H7 (cell line): ENCODE data around the gene ADGRB2. TPM values are rescaled to one million over a fixed set of nuclear protein-coding genes. Genes with fewer than 3 reads are reported as not detected.

Source experiments
- DNase-seq: peaks from one replicate; pipeline ENCODE4 v3.0.0; 2012
- H3K27me3 ChIP-seq: 2 replicates; pipeline ENCODE4 v1.6.0; 2011; ENCODE audit warnings: mild to moderate bottlenecking, low read length; ENCODE audit not compliant: control insufficient read depth, insufficient read depth
- H3K36me3 ChIP-seq: replicated peaks from 2 replicates; pipeline ENCODE4 v1.5.1; 2011; ENCODE audit warnings: low read length; ENCODE audit not compliant: control insufficient read depth, insufficient read depth
- H3K4me3 ChIP-seq: 2 replicates; pipeline ENCODE4 v1.5.1; 2011; ENCODE audit warnings: low read depth, mild to moderate bottlenecking, control low read depth, low read length, moderate library complexity; ENCODE audit not compliant: insufficient read depth
- total RNA-seq: library from RNA; depleted of rRNA; stranded (reverse); fragments of >200 nt; shearing (Covaris generic); gene quantifications from 2 replicates; pipeline ENCODE4 v1.2.3, GENCODE V29; 2014

The ADGRB2 gene
- total RNA-seq, 1 experiment from 2014 or later: 39.8 TPM

- peak overlapping the region; percentile 91 for H3K4me3 ChIP-seq
- no peaks in the 10 kb centered on the region for H3K27me3 ChIP-seq
- no peaks in the 10 kb centered on the region for H3K36me3 ChIP-seq
- DNase-seq: peak; percentile 99
Measured at GRCh38 chr1:31789259-31790065, 25.3 kb upstream of the ADGRB2 start.

- no peak for DNase-seq
Measured at GRCh38 chr1:31788825-31789256, 24.7 kb upstream of the ADGRB2 start.

GRCh38 chr1:31788138-31788824, 24.1 kb upstream of the ADGRB2 start:
- DNase-seq: peak; percentile 97
- Histone ChIP-seq H3K36me3 (no peaks in the 10 kb centered on the region), H3K27me3 (no peaks in the 10 kb centered on the region), H3K4me3 (peak overlapping the region; percentile 91)

More at GRCh38 chr1:31788825-31789256, 24.7 kb upstream of the ADGRB2 start:
- Histone ChIP-seq H3K36me3 (no peaks in the 10 kb centered on the region), H3K27me3 (no peaks in the 10 kb centered on the region), H3K4me3 (peak overlapping the region; percentile 91)

GRCh38 chr1:31787786-31788137, 23.6 kb upstream of the ADGRB2 start:
- no peaks in the 10 kb centered on the region for H3K36me3 ChIP-seq

DNA sequence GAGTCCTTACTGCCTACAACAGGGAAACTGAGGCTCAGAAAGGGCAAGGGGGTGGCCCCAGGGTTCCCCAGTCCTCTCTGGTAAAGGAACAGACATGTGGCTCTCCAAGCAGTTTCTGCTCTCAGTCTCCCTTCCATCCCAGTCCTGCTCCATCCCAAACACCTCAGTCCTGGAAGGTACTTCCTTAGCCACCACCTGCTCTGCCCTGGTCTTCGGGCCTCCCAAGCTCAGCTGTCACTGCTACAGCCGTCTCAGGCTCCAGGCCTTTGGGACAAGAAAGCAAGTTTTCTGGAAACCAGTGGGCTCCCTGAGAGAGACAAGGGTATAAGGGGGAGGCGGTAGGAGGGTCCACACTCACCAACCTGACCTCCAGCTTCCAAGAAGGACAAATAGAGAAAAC, 23.1 kb upstream of the ADGRB2 start:
- DNase-seq: no peak
- H3K4me3 ChIP-seq: no peak overlapping the region
- no peaks in the 10 kb centered on the region for H3K27me3 ChIP-seq
- no peaks in the 10 kb centered on the region for H3K36me3 ChIP-seq

More at GRCh38 chr1:31787786-31788137, 23.6 kb upstream of the ADGRB2 start:
- no peak for DNase-seq
- H3K4me3 ChIP-seq: peak overlapping the region; percentile 91
- H3K27me3 ChIP-seq: no peaks in the 10 kb centered on the region

DNA sequence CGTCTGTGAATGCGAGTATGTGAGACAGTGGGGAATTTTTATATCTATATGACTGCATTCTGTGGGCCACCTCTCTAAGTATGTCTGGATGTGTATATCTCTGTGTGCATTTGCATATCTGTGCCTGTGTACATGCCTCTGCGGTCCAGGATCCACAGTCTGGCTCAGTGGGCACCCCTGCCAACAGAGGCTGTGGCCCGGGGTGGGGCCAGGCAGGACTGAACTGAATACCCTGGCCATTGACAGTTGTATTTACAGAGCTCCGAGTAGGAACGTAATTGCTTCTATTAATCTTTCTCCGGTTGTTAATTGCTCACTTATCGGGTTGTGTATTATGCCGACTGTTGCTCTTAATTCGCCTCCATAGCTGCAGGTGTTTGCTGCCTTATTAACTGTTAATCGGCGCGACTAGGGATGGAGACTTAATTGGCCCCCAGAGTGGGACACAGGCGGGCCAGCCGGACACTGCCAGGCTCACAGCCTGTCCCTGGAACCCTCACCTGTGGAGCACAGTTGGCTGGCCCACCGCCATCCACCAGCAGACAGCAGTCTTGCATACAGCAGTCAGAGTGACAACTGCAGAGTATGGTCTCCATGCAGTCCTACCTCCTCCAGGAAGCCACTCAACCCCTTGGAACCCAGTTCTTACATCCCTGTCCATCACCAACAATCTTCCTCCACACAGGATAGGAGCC, 22.4 kb upstream of the ADGRB2 start:
- no peak for DNase-seq
- no peak overlapping the region for H3K4me3 ChIP-seq
- no peaks in the 10 kb centered on the region for H3K27me3 ChIP-seq
- no peaks in the 10 kb centered on the region for H3K36me3 ChIP-seq

- Histone ChIP-seq H3K4me3 (no peak overlapping the region), H3K27me3 (no peaks in the 10 kb centered on the region), H3K36me3 (no peaks in the 10 kb centered on the region)
- no peak for DNase-seq
Measured at GRCh38 chr1:31785947-31786290, 21.8 kb upstream of the ADGRB2 start.

- no peak overlapping the region for H3K4me3 ChIP-seq
- no peaks in the 10 kb centered on the region for H3K36me3 ChIP-seq
- no peaks in the 10 kb centered on the region for H3K27me3 ChIP-seq
- peak; percentile 31 for DNase-seq
Measured at GRCh38 chr1:31785020-31785946, 21.1 kb upstream of the ADGRB2 start.

- Histone ChIP-seq H3K36me3 (no peaks in the 10 kb centered on the region), H3K4me3 (no peak overlapping the region), H3K27me3 (no peaks in the 10 kb centered on the region)
- peak; percentile 19 for DNase-seq
Measured at GRCh38 chr1:31784356-31785019, 20.3 kb upstream of the ADGRB2 start.

DNA sequence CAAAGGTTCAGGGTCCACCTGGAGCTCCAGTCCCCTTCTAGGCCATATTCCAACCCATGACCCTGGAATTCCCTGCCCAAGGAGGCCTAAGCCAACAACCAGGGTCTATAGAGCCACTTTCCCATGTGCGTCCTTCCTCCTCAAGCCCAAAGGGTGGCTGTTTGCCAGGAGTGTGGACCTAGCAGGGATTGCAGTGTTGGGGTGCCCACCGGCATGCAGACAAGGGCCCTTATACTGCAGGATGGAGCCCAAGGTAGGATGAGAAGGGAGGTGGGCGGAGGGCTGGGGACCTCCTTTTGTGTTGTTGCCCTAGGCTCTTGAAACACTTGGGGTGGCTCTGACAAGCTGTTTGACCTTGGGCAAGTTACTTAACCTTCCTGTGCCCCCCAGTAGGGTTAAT, 19.7 kb upstream of the ADGRB2 start:
- H3K27me3 ChIP-seq: no peaks in the 10 kb centered on the region

DNA sequence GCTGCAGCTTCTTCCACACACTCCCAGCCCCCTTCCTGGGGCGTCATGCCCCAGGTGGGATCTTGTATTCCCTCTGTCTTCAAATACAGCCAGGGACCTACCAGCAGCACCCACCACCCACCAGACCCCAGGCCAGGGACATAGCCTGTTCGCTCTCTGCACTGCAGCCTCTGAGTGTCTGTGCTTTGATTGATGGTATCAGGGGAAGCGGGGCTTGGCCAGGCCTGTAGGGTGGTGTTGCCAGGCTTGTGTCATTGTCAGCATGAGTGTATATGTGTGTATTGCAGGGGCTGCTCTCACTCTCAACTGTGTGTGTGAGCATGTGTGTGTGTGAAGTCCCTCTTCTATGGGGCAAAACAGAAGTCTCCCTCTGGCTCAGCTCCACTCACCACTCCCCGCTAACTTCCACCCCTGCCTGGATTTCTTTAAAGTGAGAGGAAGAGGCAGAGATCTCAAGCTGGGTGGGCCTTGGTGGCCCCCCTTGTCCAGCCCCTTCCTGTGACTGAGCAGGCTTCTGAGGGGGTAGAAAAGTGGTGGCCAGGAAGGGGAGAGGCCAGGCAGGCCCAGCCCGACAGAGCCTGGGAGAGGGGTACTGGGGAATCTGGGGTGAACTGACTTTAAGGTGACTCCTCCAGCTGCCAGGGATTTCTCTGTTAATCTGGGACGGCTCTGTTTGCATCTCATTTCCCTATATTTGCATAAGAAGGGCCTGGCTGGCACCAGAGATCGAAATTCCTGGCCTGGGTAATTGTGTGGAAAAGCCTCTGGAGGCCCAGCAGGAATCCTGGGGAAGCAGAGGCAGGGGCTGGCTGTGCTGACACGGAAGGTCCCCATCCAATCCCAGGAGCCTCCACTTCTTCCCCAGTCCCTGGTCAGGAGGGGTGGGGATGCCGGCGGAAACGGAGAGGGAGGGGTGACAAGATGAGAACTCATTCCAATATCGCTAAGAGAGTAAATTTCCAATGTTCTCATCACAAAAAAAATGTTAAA, 18.6 kb upstream of the ADGRB2 start:
- peak; percentile 85 for DNase-seq
- no peak overlapping the region for H3K4me3 ChIP-seq
- H3K27me3 ChIP-seq: no peaks in the 10 kb centered on the region
- H3K36me3 ChIP-seq: no peaks in the 10 kb centered on the region

More for the DNA sequence above, 19.7 kb upstream of the ADGRB2 start:
- no peak overlapping the region for H3K4me3 ChIP-seq
- H3K36me3 ChIP-seq: no peaks in the 10 kb centered on the region
- DNase-seq: no peak

DNA sequence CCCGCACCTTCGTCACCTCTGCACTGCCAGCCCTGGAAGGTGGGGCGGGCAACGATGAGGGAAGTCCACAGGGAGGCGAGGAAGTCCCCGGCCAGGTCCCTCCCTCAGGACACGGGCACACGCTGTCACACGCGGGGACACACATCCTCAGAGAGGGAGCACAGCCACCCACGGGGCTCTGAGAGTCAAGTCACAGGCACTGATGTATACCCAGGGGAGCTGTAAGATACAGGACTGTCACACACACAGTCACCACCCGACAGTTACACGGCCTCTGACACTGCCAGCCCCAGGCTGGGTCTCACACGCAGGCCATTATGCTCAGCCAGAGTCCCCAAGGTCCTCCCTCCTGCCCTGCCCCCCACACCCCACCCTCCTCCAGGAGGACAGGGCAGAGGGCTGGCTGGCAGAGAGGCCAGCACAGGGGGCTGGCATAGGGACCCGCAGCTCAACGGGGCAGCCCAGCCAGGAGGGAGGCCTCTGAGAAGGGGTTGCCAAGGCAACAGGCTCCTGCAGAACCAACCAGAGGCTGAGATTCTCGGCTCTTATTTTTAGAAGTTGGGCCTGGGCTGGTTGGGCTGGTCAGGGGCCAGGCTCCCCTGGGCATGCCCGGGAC, 17.7 kb upstream of the ADGRB2 start:
- peak; percentile 84 for DNase-seq
- H3K4me3 ChIP-seq: no peak overlapping the region
- H3K36me3 ChIP-seq: no peaks in the 10 kb centered on the region
- H3K27me3 ChIP-seq: no peaks in the 10 kb centered on the region
